ENCODE measurements around the gene CCT6A.
A peak's percentile ranks its signal among the peaks of the same experiment; 100 is the strongest.
"Not testable (repeated sequence)": the region's sequence is repeated elsewhere in the genome, so short reads cannot be mapped to it uniquely, and the experiment has no call there.

CCT6A gene

GRCh38 chr7:56086761-56087160 is 35.2 kb downstream of the CCT6A start:
- in situ Hi-C loops (cut with HindIII; ENCODE audit: low sequenced_read_pairs), result no loop called here
- no peak for DNase-seq (ENCODE audit: low read depth, low spot score)
- TF ChIP-seq CTCF (IDR thresholded peaks at IDR 0.05; ENCODE audit: low read depth, low read length), result no peak
- no peak overlapping the region for H3K4me3 ChIP-seq (ENCODE audit: low read depth, low read length)

- no peak for TF ChIP-seq CTCF (IDR thresholded peaks at IDR 0.05; ENCODE audit: low read depth, low read length)
- in situ Hi-C loops (cut with HindIII; ENCODE audit: low sequenced_read_pairs), result no loop called here
- no peak for DNase-seq (ENCODE audit: low read depth, low spot score)
- no peak overlapping the region for H3K4me3 ChIP-seq (ENCODE audit: low read depth, low read length)
These were observed 35.9 kb downstream of the CCT6A start for GRCh38 chr7:56087445-56087844.

GRCh38 chr7:56091591-56091990 is 40.0 kb downstream of the CCT6A start:
- in situ Hi-C loops (cut with HindIII; ENCODE audit: low sequenced_read_pairs), result no loop called here
- no peak for TF ChIP-seq CTCF (IDR thresholded peaks at IDR 0.05; ENCODE audit: low read depth, low read length)
- no peak overlapping the region for H3K4me3 ChIP-seq (ENCODE audit: low read depth, low read length)
- DNase-seq (ENCODE audit: low read depth, low spot score), result peak; percentile 33

- H3K4me3 ChIP-seq (ENCODE audit: low read depth, low read length); in situ Hi-C loops (cut with HindIII; ENCODE audit: low sequenced_read_pairs): not testable (repeated sequence)
These were observed 40.8 kb downstream of the CCT6A start for GRCh38 chr7:56092388-56092787.

GRCh38 chr7:56092789-56093531 is 41.4 kb downstream of the CCT6A start, which contains the start of gene PHKG1:
Gene PHKG1 (minus strand): TSS chr7:56092952. CDS start chr7:56088941, 4,011 bp downstream.
- peak; percentile 77 for TF ChIP-seq CTCF (IDR thresholded peaks at IDR 0.05; ENCODE audit: low read depth, low read length)
- peak; percentile 91 for DNase-seq (ENCODE audit: low read depth, low spot score)
- no peak within 1 kb of the TSS for H3K4me3 ChIP-seq (ENCODE audit: low read depth, low read length)
- in situ Hi-C loops (cut with HindIII; ENCODE audit: low sequenced_read_pairs), result no loop called here

More at GRCh38 chr7:56092388-56092787, 40.8 kb downstream of the CCT6A start:
- not testable (repeated sequence) for DNase-seq (ENCODE audit: low read depth, low spot score)

GRCh38 chr7:56097700-56098099 is 46.1 kb downstream of the CCT6A start:
- no peak for TF ChIP-seq CTCF (IDR thresholded peaks at IDR 0.05; ENCODE audit: low read depth, low read length)
- in situ Hi-C loops (cut with HindIII; ENCODE audit: low sequenced_read_pairs), result no loop called here
- peak; percentile 77 for DNase-seq (ENCODE audit: low read depth, low spot score)
- H3K4me3 ChIP-seq (ENCODE audit: low read depth, low read length), result no peak overlapping the region

- H3K4me3 ChIP-seq (ENCODE audit: low read depth, low read length); in situ Hi-C loops (cut with HindIII; ENCODE audit: low sequenced_read_pairs); DNase-seq (ENCODE audit: low read depth, low spot score): not testable (repeated sequence)
These were observed 46.8 kb downstream of the CCT6A start for GRCh38 chr7:56098187-56099008.
